Eye (tissue), 1 donor: Measurements from ENCODE around the gene PRDM15.

ENCODE experiments used
- DNase-seq: peaks from one replicate; pipeline ENCODE4 v3.0.0-alpha.2; 2015

Gene PRDM15

GRCh38 chr21:41906770-41907169, 27.6 kb upstream of the PRDM15 start:
- DNase-seq = no peak

- DNase-seq = no peak
Observed at GRCh38 chr21:41903559-41904351, 24.6 kb upstream of the PRDM15 start.

GRCh38 chr21:41902946-41903345, 23.8 kb upstream of the PRDM15 start:
- DNase-seq = no peak

GRCh38 chr21:41901782-41902181, 22.6 kb upstream of the PRDM15 start:
- no peak for DNase-seq

GRCh38 chr21:41901099-41901498, 22.0 kb upstream of the PRDM15 start:
- no peak for DNase-seq

GRCh38 chr21:41900401-41900800, 21.3 kb upstream of the PRDM15 start:
- no peak for DNase-seq

GRCh38 chr21:41899426-41900202, 20.5 kb upstream of the PRDM15 start:
- no peak for DNase-seq

GRCh38 chr21:41898998-41899397, 19.9 kb upstream of the PRDM15 start:
- no peak for DNase-seq

- DNase-seq = no peak
Observed at GRCh38 chr21:41897700-41898099, 18.6 kb upstream of the PRDM15 start.

- no peak for DNase-seq
Observed at GRCh38 chr21:41897047-41897669, 18.0 kb upstream of the PRDM15 start.

GRCh38 chr21:41895643-41896493, 16.7 kb upstream of the PRDM15 start:
- no peak for DNase-seq

- DNase-seq = no peak
Observed at GRCh38 chr21:41894922-41895557, 15.9 kb upstream of the PRDM15 start.

- no peak for DNase-seq
Observed at GRCh38 chr21:41894511-41894910, 15.4 kb upstream of the PRDM15 start.

GRCh38 chr21:41892726-41893125, 13.6 kb upstream of the PRDM15 start:
- no peak for DNase-seq

GRCh38 chr21:41891132-41891531, 12.0 kb upstream of the PRDM15 start:
- no peak for DNase-seq

GRCh38 chr21:41890355-41890754, 11.2 kb upstream of the PRDM15 start:
- no peak for DNase-seq

GRCh38 chr21:41888749-41889376, 9.7 kb upstream of the PRDM15 start:
- DNase-seq = no peak

GRCh38 chr21:41887667-41888066, 8.5 kb upstream of the PRDM15 start:
- no peak for DNase-seq

- no peak for DNase-seq
Observed at GRCh38 chr21:41886328-41886727, 7.2 kb upstream of the PRDM15 start.

- no peak for DNase-seq
Observed at GRCh38 chr21:41885341-41886024, 6.3 kb upstream of the PRDM15 start.

- no peak for DNase-seq
Observed at GRCh38 chr21:41884501-41885030, 5.4 kb upstream of the PRDM15 start.
